Measurements from ENCODE around the gene AK8.
"Not testable (repeated sequence)": the region's sequence is repeated elsewhere in the genome, so short reads cannot be mapped to it uniquely, and the experiment has no call there.

The AK8 gene

DNA sequence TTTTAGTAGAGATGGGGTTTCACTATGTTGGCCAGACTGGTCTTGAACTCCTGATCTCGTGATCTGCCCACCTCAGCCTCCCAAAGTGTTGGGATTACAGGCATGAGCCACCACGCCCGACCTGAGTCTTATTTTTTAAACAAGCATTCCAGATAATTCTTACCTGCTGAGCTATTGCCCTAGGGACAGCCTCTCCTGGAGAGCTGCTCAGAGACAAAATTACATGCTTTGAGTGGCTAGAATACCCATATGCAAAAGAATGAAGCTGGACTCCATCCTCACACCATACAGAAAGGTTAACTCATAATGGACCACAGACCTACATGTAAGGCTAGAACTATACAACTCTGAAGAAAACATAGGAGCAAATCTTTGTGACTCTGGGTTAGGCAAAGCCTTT, 166.2 kb downstream of the AK8 start:
- no peak for DNase-seq (ENCODE audit: low read depth)

DNA sequence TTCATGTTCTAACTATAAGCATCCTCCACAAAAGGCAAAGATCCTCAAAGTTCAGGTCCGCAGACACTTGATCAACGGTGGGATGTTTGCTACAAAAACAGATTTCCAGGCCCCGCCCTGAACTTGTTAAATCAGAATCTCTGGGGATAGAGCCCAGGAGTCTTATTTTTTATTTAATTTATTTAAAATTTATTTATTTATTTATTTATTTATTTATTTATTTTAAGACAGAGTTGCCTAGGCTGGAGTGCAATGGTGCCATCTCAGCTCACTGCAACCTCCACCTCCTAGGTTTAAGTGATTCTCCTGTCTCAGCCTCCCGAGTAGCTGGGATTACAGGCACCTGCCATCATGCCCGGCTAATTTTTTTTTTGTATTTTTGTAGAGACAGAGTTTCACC, 166.9 kb downstream of the AK8 start:
- DNase-seq (ENCODE audit: low read depth) = not testable (repeated sequence)

DNA sequence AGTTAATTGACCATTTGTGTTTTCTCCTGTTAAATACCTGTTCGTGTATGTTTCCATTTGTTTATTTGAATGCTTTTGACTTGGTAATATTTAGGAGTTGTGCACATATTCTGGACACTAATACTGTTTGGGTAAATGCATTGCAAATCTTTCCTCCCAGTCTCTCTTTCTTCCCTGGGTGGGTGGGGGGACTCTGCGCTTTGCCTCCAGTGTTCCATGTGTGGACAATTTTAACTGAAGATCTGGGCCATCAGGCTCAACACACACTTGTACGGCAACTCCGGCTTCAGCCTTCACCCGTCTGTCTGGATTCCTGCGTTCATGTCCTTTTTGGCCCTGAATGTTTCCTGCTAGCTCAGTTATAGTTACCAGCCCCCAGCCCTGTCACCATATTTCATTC, 167.8 kb downstream of the AK8 start:
- no peak for DNase-seq (ENCODE audit: low read depth)

DNA sequence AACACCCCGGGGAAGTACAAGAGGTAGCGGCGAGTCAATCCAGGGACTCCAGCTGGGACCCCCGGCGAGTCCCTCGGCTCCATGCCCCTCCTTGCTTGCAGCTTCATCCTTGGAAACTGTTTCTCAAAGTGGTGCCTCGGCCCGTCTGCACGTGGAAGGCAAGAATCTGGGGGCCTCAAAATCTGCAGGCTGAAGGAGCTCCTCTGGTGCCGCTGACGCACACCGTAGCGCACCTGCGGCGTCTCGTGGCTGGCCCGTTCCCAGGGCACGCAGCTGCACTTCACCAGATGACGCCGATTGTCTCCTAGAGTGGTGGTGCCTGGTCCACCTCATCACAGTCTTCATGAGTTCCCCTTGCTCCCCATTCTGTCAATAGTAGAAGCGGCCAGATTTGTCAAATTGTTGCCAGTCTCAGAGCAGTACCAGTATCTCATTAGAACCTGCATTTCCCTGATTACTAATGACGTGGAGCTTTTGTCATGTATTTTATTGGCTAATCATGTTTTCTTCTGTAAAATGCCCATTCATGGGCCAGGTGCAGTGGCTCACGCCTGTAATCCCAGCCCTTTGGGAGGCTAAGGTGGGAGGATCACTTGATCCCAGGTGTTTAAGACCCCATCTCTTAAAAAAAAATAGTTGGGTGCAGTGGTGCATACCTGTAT, 169.2 kb downstream of the AK8 start:
- no peak for DNase-seq (ENCODE audit: low read depth)

DNA sequence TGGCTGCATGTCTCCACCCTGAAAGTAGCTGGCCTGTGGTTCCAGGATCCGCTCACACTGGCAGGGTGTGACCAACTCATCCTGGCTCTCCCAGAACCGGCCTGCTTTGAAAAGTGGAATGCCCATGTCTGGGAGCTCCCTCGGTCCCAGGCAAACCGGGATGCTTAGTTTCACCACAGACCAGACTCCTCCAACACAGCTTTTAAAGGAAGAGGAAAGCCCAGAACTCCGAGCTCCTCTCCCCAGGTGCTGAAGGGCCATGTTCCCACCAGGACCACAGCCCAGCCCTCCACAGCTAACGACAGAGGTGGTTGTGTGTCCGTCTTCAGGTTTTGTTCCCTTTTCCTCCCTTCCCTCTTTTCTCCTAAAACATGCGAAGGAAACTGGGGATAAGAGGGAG, 169.8 kb downstream of the AK8 start:
- no peak for DNase-seq (ENCODE audit: low read depth)

DNA sequence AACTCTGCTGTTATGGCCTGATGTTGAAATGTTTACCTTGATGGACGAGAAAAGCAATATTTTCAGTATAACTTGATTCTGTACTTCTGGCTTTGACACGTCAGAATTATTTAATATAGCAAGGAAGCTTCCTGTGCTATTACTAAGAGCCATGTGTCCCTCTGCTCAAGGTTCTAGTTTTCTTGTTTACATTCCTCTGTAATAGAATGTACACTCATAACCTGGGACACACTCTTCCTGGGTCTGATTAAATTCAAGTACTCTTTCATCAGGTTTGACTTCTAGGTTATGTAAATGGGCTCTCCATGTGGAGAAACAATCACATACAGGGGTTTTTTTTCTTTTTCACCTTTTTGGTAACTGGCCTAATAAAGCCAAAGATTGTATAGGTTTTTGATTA, 174.7 kb downstream of the AK8 start:
- DNase-seq (ENCODE audit: low read depth) = no peak

DNA sequence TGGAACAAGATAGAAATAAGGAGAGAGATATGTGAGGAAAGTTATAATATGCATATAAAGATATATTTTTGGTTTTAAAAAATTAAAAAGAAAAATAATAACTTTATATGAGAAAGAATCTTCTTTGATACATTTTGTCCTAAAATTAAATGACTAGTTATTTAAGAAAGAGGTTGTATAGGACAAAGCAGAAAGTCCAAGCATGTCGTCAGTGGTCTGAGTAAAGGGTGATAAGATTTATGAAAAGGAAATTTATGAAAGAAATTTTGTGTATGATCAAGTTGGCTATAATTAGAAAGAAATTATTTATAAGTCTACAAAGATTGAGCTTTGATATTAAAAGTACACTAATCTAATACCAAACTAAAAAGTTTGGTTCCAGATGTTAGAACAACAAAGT, 175.8 kb downstream of the AK8 start:
- DNase-seq (ENCODE audit: low read depth) = no peak

DNA sequence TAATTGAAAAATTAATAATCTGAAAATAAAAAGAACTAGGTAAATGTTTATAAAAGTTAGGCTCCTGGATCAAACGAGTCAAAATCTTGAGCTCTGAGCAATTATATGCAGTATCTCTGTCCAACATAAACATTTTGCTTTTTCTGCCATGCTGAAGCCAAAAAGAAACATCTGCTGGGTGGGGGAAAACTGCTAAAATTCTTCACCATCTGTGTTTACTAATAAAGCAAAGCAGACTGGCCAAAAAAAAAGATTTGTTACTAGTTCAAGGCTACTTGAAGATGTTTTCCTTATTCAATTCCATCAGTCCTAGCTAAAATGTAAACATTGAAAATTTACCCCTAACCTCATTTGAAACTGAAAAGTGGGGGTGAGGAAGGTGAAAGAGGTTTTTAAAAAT, 178.1 kb downstream of the AK8 start:
- no peak for DNase-seq (ENCODE audit: low read depth)

DNA sequence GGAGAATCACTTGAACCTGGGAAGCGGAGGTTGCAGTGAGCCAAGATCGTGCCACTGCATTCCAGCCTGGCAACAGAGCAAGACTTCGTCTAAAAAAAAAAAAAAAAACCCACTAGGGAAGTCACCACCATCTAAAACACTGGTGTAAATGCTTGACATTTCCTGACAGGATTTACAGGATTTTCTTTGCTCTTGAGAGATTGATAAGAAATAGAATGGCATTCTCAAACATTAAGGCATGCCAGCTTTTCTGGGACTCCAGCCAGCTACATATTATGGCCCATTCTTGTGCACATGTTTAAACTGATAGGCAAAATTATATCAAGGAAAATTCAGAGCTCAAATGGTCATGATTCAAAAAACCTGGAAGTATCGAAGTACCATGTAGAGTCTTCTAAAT, 179.1 kb downstream of the AK8 start:
- no peak for DNase-seq (ENCODE audit: low read depth)

DNA sequence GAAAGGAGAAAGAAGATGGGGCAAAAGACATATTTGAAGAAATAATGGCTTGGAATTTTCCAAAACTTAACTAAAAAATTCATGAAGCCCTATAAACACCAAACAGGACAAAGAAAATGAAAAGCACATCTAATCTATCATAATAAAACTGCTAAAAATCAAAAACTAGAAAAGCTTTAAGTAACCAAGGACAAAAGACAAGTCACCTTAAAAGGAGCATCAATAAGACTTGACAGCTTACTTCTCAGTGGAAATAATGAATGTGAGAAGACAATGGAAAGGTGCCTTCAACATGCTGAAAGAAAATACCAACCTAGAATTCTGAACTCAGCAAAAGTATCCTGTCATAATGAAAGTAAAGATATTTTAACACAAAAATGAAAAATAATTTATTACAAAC, 180.9 kb downstream of the AK8 start:
- DNase-seq (ENCODE audit: low read depth) = no peak

DNA sequence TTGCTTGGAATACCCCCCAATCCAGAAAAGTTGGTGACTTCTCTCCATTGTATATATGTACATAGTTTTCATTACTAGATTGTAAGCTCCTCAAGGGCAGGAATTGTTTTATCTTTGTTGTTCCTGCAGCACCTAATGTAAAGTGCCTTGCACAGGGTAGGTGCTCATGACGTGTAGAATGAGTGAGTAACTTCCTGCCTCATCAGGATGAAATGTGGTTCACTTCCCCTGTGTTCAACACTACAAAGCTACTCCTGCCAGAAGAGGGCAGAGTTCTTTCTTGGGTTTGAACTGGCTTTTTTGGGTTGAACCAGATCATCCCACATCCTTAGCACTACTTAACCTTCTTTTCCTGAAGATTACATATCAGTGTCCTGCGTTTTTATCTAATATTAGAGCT, 183.9 kb downstream of the AK8 start:
- no peak for DNase-seq (ENCODE audit: low read depth)

DNA sequence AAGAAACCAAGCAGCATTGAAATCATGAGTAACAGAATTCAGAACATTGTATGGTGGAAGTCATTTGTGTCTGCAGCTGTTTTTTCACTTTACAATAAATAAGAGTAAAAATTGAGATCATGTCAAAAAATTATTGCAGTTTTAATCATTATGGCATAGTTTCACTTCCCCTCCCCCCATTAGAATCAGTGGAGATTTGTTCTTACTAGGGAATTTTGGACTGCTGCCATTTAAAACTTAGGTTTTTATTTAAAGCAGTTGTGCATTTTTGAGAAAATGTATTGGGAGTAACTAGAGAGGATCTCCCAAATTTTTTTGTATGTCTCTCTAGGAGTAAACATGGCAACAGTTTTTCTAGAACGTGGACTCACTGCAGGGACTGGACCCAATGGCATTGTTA, 187.4 kb downstream of the AK8 start:
- DNase-seq (ENCODE audit: low read depth) = no peak

DNA sequence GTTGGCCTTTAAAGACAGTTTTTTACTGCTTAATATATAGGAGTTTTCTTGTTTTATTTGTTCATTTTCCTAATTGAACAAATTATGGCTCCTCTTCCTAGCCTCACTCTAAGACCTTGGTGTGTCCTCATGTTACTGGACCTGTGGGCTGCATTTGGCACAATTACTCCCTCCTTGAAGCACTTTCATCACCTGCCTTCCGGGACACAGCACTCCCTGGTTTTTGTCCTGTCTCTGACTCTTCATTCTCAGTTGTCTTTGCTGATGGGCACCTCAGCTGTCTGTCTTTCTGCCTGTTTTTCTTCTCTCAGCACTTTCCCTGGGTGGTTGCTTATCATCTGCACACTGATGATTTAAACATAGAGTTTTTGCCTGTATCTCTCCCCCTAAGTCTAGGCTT, 194.2 kb downstream of the AK8 start:
- DNase-seq (ENCODE audit: low read depth) = no peak

DNA sequence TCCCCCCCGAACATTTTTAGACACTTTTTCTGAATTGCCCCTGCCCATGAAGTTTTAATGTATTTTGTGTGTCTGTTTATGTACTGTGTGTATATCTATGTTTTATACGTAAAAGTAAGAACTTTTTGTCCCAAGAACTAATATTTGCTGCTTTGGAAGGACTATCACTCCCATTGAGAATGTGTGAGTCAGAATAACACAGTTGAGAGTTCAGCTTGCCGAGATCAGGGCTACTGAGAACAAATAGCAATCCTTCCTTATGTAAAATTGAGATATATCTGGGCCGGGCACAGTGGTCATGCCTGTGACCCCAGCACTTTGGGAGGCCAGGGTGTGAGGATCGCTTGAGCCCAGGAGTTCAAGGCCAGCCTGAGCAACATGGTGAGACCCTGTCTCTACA, 196.5 kb downstream of the AK8 start:
- no peak for DNase-seq (ENCODE audit: low read depth)

DNA sequence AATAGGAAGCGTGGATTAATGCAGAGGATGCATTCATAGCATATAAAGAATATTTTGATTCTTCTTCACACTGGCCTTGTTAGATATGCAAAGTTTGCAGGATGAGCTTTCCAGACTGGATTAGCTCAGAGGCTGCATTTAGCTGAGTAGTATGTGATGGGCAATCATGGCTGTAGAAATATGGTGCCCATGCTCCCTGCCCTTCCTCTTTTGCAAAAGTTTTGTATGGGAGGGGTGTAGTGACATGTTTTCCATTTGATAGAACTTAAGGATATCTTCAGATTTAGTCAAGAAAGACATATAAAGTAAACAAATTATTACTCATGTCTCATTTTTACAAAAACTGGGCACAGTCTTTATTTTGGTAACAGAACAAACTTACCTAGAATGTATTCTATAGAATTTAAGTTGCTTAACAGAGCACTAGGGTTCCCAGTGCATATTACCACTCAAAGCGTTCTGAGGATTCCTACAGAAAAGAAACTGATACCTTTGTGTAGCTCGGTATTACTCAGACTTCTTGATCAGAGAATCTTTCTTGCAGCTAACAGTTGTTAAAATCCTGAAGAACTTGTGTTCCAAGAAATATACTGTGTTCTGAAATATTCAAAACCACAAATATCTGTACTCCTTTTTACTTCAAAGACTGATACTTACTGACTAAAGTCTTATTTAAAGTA, 198.0 kb downstream of the AK8 start:
- no peak for DNase-seq (ENCODE audit: low read depth)

DNA sequence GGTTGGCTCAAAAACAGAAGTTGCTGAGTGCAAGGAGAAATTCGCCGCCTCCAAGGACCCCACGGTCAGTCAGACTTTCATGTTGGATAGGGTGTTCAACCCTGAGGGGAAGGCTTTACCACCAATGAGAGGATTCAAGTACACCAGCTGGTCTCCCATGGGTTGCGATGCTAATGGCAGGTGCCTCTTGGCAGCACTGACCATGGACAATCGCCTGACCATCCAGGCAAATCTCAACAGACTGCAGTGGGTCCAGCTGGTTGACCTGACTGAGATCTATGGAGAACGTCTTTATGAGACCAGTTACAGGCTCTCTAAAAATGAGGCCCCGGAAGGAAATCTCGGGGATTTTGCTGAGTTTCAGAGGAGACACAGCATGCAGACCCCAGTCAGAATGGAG, 200.1 kb downstream of the AK8 start:
- no peak for DNase-seq (ENCODE audit: low read depth)

Data from GM04504 (cell line).